Neutrophil (primary cell): ENCODE data around the gene PTF1A.

Experiments used
- H3K27ac ChIP-seq: fragments of 200-600 bp; sonication (generic); 2 replicates; pipeline ENCODE4 v1.5.1; 2016; ENCODE audit warnings: mild to moderate bottlenecking, moderate library complexity
- H3K27me3 ChIP-seq: fragments of 200-600 bp; sonication (generic); 2 replicates; pipeline ENCODE4 v1.6.0; 2016; ENCODE audit warnings: mild to moderate bottlenecking
- H3K36me3 ChIP-seq: fragments of 200-600 bp; sonication (generic); 2 replicates; pipeline ENCODE4 v1.5.1; 2017
- H3K4me1 ChIP-seq, 2 experiments: fragments of 200-600 bp in 1 of 2; sonication (generic) in 1 of 2; 1 replicate in 1 of 2; 2 replicates in 1 of 2; pipeline versions ENCODE4 v1.5.1 to v1.6.1; 2013 to 2016; ENCODE audit warnings: low read depth in 1 of 2, low read length in 1 of 2, mild to moderate bottlenecking in 1 of 2, moderate library complexity in 1 of 2; ENCODE audit not compliant: control insufficient read depth in 1 of 2, insufficient read depth in 1 of 2
- H3K4me3 ChIP-seq, 2 experiments: fragments of 200-600 bp in 1 of 2; sonication (generic) in 1 of 2; 1 replicate in 1 of 2; 2 replicates in 1 of 2; pipeline ENCODE4 v1.5.1; 2013 to 2016; ENCODE audit warnings: low read depth in 1 of 2, low read length in 1 of 2, mild to moderate bottlenecking in 1 of 2, moderate library complexity in 1 of 2
- H3K9me3 ChIP-seq: fragments of 200-600 bp; sonication (generic); 2 replicates; pipeline ENCODE4 v1.5.1; 2016
- TF ChIP-seq, protein P1 (sequence below): fragments of 200-600 bp; sonication (generic); IDR thresholded peaks from 2 replicates; pipeline ENCODE4 v1.5.1; 2016; ENCODE audit warnings: antibody characterized with exemption

The PTF1A gene

DNA sequence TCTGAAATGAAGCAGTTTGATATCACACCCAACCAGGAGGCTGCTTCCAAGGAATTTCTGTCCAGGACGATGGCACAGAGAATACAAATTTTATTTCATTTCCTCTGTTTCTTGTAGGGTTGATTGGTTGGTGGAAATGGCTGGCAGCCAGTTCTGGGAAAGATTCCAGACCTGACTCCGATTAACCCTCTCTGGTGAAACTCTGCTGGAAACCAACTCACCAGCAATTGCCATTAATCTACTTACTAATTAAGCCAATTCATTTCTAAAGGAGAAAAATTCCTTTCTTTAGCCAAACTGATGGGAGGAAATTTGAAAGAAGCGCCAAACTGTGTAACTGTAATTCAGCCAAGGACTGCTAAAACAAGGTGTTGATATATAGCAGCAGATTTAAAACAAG lies 10.7 kb downstream of the PTF1A start:
- Histone ChIP-seq H3K9me3 (no peaks in the 10 kb centered on the region), H3K27ac (no peak overlapping the region), H3K27me3 (peaks cover 98% of the 10 kb centered on the region), H3K4me1 (no peaks in the 10 kb centered on the region), H3K4me3 (no peak overlapping the region), H3K36me3 (no peaks in the 10 kb centered on the region)
- TF ChIP-seq, protein P1, sequence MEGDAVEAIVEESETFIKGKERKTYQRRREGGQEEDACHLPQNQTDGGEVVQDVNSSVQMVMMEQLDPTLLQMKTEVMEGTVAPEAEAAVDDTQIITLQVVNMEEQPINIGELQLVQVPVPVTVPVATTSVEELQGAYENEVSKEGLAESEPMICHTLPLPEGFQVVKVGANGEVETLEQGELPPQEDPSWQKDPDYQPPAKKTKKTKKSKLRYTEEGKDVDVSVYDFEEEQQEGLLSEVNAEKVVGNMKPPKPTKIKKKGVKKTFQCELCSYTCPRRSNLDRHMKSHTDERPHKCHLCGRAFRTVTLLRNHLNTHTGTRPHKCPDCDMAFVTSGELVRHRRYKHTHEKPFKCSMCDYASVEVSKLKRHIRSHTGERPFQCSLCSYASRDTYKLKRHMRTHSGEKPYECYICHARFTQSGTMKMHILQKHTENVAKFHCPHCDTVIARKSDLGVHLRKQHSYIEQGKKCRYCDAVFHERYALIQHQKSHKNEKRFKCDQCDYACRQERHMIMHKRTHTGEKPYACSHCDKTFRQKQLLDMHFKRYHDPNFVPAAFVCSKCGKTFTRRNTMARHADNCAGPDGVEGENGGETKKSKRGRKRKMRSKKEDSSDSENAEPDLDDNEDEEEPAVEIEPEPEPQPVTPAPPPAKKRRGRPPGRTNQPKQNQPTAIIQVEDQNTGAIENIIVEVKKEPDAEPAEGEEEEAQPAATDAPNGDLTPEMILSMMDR, result no peak

DNA sequence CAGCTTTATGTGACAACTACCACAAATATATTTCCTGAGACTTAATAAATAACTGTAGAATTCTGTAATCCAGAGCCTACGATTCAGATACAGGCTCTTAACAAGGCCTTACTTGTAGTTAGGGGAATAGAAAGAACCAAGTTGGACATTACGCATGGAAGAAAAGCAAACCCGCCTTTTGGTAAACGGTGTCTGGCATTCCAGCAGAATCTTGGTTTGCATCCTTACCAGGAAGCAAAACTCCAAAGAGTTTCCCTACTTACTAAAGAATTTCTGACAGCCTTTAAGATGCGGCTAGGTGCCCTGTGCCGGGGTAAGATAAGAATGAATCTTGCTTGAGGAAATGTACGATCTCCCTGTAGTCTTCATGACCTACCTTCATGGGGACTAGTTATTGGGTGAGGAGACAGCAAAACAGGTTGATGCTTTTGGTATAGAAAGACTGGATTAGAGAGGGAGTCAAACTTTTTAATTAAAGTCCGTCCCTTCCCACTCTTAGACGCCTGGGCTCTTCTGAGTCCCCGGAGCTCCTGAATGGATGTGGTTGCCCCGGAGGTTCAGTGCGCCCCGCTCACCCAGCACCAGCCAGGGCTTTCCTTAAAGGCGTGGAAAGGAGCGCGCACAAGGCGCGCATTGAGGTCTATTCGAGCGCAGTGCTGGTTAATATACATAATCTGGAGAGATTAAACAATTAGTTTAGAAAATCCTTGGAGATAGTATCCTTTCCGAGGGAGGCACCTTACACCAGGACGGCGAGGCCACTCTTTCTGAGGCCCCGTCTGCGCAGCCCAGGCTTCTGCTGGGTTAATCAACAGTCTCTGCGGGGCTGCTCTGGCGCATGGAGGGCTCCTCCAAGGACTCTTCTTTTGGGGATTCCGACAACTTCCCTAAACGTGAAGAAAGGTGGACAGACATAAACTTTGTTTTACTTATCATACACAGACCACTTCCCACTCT lies 11.5 kb downstream of the PTF1A start:
- no peaks in the 10 kb centered on the region for H3K4me1 ChIP-seq
- no peaks in the 10 kb centered on the region for H3K9me3 ChIP-seq
- peaks cover 92% of the 10 kb centered on the region for H3K27me3 ChIP-seq
- no peak overlapping the region for H3K27ac ChIP-seq
- TF ChIP-seq, protein P1, result no peak
- no peaks in the 10 kb centered on the region for H3K36me3 ChIP-seq
- H3K4me3 ChIP-seq, result no peak overlapping the region

DNA sequence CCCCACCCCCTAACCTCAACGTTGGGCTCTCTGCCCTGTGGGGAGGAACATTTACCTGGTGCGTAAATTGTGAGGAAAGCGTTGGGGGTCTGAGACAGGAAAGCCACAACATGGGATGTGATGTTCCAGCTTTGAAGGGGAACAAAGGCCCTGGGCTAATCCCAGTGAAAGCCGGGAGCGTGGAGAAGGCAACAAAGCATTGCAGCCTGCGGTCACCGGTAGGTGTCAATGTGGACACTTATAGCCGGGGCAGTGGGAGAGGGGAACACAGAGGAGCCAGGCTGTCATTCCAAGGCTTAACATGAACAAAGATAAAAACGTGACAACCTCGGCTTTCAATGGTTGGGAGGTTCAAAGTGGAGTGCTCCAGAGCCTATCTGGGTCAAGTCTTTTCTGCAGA lies 12.7 kb downstream of the PTF1A start:
- TF ChIP-seq, protein P1, result no peak
- H3K4me3 ChIP-seq, result no peak overlapping the region
- H3K4me1 ChIP-seq, result no peaks in the 10 kb centered on the region
- H3K9me3 ChIP-seq, result no peaks in the 10 kb centered on the region
- H3K36me3 ChIP-seq, result no peaks in the 10 kb centered on the region
- H3K27me3 ChIP-seq, result peaks cover 81% of the 10 kb centered on the region
- no peak overlapping the region for H3K27ac ChIP-seq

DNA sequence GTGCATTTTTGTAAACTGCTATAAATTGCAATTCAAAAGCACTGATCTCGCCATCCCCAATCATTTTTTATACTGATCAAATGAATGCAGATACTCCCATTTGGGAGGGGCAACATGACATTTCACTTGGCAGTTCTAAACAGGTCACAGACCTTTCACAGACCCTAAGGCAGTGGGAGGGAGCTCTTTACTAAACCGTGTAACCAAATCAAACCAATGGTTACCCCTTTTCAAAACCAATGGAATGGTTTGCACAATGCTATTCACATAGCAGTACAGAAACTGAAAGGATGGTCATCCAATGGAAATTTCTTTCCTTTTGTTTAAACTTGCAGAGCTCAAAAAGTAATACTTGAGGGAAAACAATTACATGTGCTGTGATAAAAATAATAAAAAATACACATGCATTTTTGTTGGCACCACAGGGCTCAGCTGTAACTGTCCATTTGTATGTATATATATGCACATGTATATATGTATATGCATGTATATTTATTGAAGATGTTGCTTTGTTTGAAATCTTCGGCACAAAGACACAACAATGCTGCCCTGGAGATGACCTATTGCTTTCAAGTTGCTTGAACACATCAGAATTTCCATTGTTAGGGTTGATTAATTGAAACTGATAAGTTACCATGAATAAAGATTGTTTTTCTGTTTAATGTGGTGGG lies 14.0 kb downstream of the PTF1A start:
- Histone ChIP-seq H3K4me3 (no peak overlapping the region), H3K9me3 (no peaks in the 10 kb centered on the region), H3K27me3 (peaks cover 71% of the 10 kb centered on the region), H3K4me1 (no peaks in the 10 kb centered on the region), H3K36me3 (no peaks in the 10 kb centered on the region), H3K27ac (no peak overlapping the region)
- TF ChIP-seq, protein P1, result no peak

GRCh38 chr10:23217471-23217870 lies 25.4 kb downstream of the PTF1A start:
- no peaks in the 10 kb centered on the region for H3K4me1 ChIP-seq
- TF ChIP-seq, protein P1, result no peak

More at GRCh38 chr10:23217471-23217870, 25.4 kb downstream of the PTF1A start:
- Histone ChIP-seq H3K27ac (no peak overlapping the region), H3K27me3 (peaks cover 38% of the 10 kb centered on the region), H3K36me3 (no peaks in the 10 kb centered on the region), H3K9me3 (no peaks in the 10 kb centered on the region), H3K4me3 (no peak overlapping the region)
